Activated CD8-positive, alpha-beta memory T cell treated with anti-CD3 and anti-CD28 coated beads, Interleukin-2, amount 50 U/mL, for 1 hour (primary cell): ENCODE results near the gene DNAI2.

Experiments
- DNase-seq: peaks from one replicate; pipeline ENCODE4 v3.0.0-alpha.2; 2020; ENCODE audit errors: extremely low read depth

The DNAI2 gene

GRCh38 chr17:74339537-74340195 lies 65.6 kb downstream of the DNAI2 start:
- DNase-seq, result no peak

- DNase-seq, result no peak
Measured at GRCh38 chr17:74340470-74341023, 66.5 kb downstream of the DNAI2 start.

GRCh38 chr17:74342224-74342623 lies 68.2 kb downstream of the DNAI2 start:
- no peak for DNase-seq

GRCh38 chr17:74343121-74343520 lies 69.1 kb downstream of the DNAI2 start:
- DNase-seq, result no peak

- no peak for DNase-seq
Measured at GRCh38 chr17:74343526-74344284, 69.7 kb downstream of the DNAI2 start.

- no peak for DNase-seq
Measured at GRCh38 chr17:74344658-74345057, 70.6 kb downstream of the DNAI2 start.

- no peak for DNase-seq
Measured at GRCh38 chr17:74345433-74346241, 71.6 kb downstream of the DNAI2 start.

GRCh38 chr17:74347646-74348045 lies 73.6 kb downstream of the DNAI2 start:
- DNase-seq, result no peak

- DNase-seq, result no peak
Measured at GRCh38 chr17:74349120-74349519, 75.1 kb downstream of the DNAI2 start.

GRCh38 chr17:74350486-74350885 lies 76.5 kb downstream of the DNAI2 start:
- no peak for DNase-seq

- no peak for DNase-seq
Measured at GRCh38 chr17:74351552-74352210, 77.6 kb downstream of the DNAI2 start.

GRCh38 chr17:74353446-74354060 lies 79.5 kb downstream of the DNAI2 start:
- no peak for DNase-seq

GRCh38 chr17:74354123-74354522 lies 80.1 kb downstream of the DNAI2 start:
- no peak for DNase-seq

GRCh38 chr17:74354561-74354960 lies 80.5 kb downstream of the DNAI2 start:
- DNase-seq, result no peak

GRCh38 chr17:74355065-74355464 lies 81.0 kb downstream of the DNAI2 start:
- DNase-seq, result no peak

GRCh38 chr17:74356646-74357465 lies 82.8 kb downstream of the DNAI2 start:
- no peak for DNase-seq

GRCh38 chr17:74357466-74357809 lies 83.4 kb downstream of the DNAI2 start:
- DNase-seq, result no peak

GRCh38 chr17:74358697-74359096 lies 84.7 kb downstream of the DNAI2 start:
- no peak for DNase-seq

GRCh38 chr17:74359916-74360315 lies 85.9 kb downstream of the DNAI2 start:
- no peak for DNase-seq

GRCh38 chr17:74360899-74361229 lies 86.8 kb downstream of the DNAI2 start:
- no peak for DNase-seq
